GM18505 (cell line): Measurements from ENCODE around the gene RASA3.
A peak's percentile ranks its signal among the peaks of the same experiment; 100 is the strongest.

Experiments
- ATAC-seq: cut with Tn5 transposase; IDR thresholded peaks from one replicate; pipeline ENCODE4 v1.9.1; 2021; ENCODE audit not compliant: unreplicated experiment
- POLR2A ChIP-seq: IDR thresholded peaks from 4 replicates; pipeline ENCODE4 v1.6.1; 2011; ENCODE audit warnings: borderline replicate concordance; ENCODE audit not compliant: insufficient read depth, insufficient read length; ENCODE audit errors: extremely low read depth

RASA3 gene

DNA sequence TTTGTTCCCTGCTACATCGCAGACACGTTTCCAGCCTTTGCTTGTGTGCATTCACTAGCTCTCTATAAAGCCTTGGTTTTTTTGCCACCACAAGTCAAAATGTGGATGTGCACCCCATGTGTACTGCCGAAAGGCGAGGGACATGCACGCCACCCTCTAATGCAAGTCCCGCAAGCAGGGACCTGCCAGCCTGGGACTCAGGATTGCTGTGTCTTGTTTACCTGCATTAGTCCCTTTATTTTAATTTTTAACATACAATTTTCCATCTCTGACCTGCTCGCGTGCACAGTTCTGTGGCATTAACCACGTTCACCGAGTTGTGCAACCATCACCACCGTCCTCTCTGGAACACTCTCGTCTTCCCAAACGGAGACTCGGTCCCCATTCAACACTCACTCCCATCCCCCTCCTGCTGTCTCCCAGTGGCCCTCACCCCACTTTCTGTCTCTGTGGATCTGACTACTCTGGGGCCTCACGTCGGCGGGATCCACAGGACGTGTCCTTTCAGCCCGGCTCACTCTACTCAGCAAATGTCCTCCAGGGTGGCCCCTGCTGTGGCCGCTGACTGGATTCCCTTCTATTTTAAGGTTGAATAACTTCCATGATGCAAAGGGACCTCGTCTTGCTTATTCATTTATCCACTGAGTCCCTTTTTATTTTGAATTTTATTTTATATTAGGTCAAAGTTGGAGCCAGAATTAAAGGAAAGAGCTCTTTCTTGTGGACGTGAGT lies 58.4 kb downstream of the RASA3 start:
- no peak for TF ChIP-seq POLR2A
- ATAC-seq: no peak

- ATAC-seq: no peak
- no peak for TF ChIP-seq POLR2A
Observed at GRCh38 chr13:114072421-114072820, 60.0 kb downstream of the RASA3 start.

- ATAC-seq: no peak
- TF ChIP-seq POLR2A: no peak
Observed at GRCh38 chr13:114071991-114072390, 60.4 kb downstream of the RASA3 start.

- TF ChIP-seq POLR2A: no peak
- ATAC-seq: no peak
Observed at GRCh38 chr13:114071410-114071809, 61.0 kb downstream of the RASA3 start.

DNA sequence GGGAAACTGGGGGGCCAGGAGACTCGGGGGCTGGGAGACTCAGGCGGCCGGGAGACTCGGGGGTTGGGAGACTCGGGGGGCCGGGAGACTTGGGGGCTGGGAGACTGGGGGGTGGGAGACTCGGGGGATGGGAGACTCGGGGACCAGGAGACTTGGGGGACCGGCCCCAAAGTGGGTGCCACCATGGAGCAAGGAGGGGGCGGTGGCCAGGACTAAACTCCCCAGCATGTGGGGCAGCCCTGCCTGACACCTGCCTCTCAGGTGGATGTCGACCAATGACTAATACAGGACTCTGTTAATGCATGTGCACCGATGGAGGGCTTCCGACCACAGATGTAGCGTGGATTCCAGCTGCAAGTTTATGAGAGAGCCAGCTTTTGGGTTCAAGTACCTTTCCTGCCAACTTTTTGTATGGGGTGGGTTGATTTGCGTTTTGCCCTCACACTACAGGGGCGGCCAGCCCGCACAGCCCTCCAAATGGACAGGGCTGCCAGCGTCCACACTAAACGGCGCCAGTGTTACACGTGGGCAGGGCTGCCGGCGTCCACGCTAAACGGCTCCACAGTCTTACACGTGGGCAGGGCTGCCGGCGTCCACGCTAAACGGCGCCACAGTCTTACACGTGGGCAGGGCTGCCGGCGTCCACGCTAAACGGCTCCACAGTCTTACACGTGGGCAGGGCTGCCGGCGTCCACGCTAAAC lies 62.2 kb downstream of the RASA3 start:
- TF ChIP-seq POLR2A: no peak
- no peak for ATAC-seq

- ATAC-seq: no peak
Observed at GRCh38 chr13:114069376-114070097, 62.9 kb downstream of the RASA3 start.

DNA sequence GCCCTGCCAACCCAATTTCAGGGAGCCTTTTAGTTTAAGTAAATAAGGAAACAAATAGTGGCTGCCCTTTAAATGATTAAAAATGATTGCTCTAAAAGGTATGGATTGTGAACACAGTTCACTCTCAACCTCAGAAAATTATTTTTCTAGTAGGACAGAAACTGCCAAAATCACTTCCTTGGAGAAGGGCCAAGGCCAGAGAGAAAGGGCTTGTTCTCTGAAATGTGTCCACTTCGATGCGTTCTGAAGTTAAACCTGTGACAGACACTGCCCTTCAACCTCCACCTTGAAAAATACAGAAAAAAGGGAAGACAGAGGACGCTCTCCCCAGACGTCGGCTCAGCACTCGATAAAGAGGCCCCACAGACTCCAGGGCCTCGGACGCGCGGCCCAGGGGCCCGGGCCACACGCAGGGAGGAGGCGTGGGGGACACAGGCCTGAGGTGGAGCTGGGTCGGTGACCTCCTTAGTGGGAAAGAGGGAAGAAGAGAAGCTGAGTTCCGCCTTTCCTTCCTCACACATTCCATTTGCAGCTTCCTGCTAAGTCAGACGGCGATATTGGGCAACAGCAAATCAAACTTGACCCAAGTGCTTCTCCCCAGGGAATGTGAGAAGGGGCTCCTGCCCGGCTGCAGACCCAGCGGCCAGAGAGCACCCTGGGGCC lies 63.6 kb downstream of the RASA3 start:
- no peak for ATAC-seq
- no peak for TF ChIP-seq POLR2A

More at GRCh38 chr13:114069376-114070097, 62.9 kb downstream of the RASA3 start:
- no peak for TF ChIP-seq POLR2A

GRCh38 chr13:114067886-114068651 lies 64.4 kb downstream of the RASA3 start:
- peak; percentile 9 for TF ChIP-seq POLR2A
- ATAC-seq: no peak

- peak; percentile 47 for ATAC-seq
Observed at GRCh38 chr13:114067381-114067885, 65.0 kb downstream of the RASA3 start.

DNA sequence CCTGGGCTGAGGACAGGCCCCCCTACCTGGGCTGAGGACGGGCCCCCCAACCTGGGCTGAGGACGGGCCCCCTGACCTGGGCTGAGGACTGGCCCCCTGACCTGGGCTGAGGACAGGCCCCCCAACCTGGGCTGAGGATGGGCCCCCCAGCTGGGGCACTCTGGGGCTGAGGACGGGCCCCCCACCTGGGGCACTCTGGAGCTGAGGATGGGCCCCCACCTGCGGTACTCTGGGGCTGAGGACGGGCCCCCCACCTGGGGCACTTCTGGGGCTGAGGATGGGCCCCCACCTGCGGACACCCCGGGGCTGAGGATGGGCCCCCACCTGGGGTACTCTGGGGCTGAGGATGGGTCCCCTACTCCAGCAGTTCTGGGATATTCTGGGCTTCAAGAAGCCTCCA lies 65.5 kb downstream of the RASA3 start:
- peak; percentile 2 for ATAC-seq
- TF ChIP-seq POLR2A: no peak

More at GRCh38 chr13:114067381-114067885, 65.0 kb downstream of the RASA3 start:
- peak; percentile 50 for TF ChIP-seq POLR2A

DNA sequence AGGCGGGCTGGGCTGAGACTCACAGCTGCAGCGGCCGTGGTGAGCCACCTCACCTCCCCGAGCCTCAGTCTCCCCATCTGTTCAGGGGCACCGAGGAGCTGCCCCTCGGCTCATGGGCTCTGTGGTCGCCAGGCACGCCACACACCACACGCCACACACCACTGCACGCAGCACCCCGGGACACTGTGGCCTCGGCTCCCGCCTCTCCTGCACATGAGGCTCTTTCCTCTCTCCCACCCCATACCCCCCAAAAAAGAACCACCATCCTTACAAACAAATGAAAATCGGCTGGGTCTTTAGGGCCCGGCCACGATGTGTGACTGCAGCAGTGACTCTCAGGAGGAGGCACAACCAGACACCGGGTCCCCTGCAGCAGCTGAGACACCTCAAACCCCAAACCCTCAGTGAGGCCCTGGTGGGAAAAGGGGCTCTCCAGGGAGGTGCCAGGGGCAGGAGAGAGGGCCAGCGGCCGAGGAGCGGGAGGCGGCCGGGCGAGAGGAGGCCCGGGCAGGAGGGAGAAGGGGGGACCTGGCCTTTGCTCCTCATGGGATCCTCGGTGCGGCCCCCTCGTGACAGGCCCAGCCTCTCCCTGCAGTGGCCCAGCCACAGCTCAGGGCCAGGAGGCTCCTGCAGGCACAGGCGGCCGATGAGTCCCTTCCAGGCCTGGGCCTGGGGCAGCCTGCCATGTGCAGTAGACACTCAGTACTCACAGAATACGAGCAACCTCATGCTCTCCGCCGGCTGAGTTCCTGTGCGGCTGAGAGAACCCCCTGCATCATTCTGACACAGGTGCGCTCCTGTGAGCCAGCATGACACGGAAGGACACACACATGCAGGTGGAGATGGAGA lies 66.3 kb downstream of the RASA3 start:
- peak; percentile 47 for TF ChIP-seq POLR2A
- ATAC-seq: no peak
